GF-D8 (cell line): ENCODE data around the gene TRRAP.
"Not testable (repeated sequence)": the region's sequence is repeated elsewhere in the genome, so short reads cannot be mapped to it uniquely, and the experiment has no call there.

Experiments used
- DNase-seq: peaks from one replicate; lab custom pipeline; 2025; lab: John Stamatoyannopoulos, UW

The TRRAP gene

GRCh38 chr7:98878365-98879197, at the start of gene TRRAP:
TRRAP (plus strand) TSS chr7:98878532; CDS start chr7:98881151, 2,619 bp downstream.
- no peak for DNase-seq

- DNase-seq, result no peak
Observed at GRCh38 chr7:98830972-98831548, 47.3 kb upstream of the TRRAP start.

GRCh38 chr7:98831641-98832221, 46.6 kb upstream of the TRRAP start:
- DNase-seq, result no peak

- no peak for DNase-seq
Observed at GRCh38 chr7:98833022-98833421, 45.3 kb upstream of the TRRAP start.

GRCh38 chr7:98834949-98835348, 43.4 kb upstream of the TRRAP start:
- DNase-seq, result no peak

- DNase-seq, result no peak
Observed at GRCh38 chr7:98836811-98837629, 41.3 kb upstream of the TRRAP start.

GRCh38 chr7:98837630-98837972, 40.7 kb upstream of the TRRAP start:
- DNase-seq, result no peak

- DNase-seq, result no peak
Observed at GRCh38 chr7:98840096-98840495, 38.2 kb upstream of the TRRAP start.

- no peak for DNase-seq
Observed at GRCh38 chr7:98840722-98841121, 37.6 kb upstream of the TRRAP start.

GRCh38 chr7:98841179-98841997, 36.9 kb upstream of the TRRAP start:
- DNase-seq, result no peak

- not testable (repeated sequence) for DNase-seq
Observed at GRCh38 chr7:98842552-98842951, 35.8 kb upstream of the TRRAP start.

GRCh38 chr7:98848918-98849317, 29.4 kb upstream of the TRRAP start:
- no peak for DNase-seq

GRCh38 chr7:98852826-98853225, 25.5 kb upstream of the TRRAP start:
- DNase-seq, result no peak

GRCh38 chr7:98855610-98856422, 22.5 kb upstream of the TRRAP start:
- no peak for DNase-seq

GRCh38 chr7:98860071-98860470, 18.3 kb upstream of the TRRAP start:
- no peak for DNase-seq

GRCh38 chr7:98862203-98862602, 16.1 kb upstream of the TRRAP start:
- no peak for DNase-seq

GRCh38 chr7:98862716-98863420, 15.5 kb upstream of the TRRAP start:
- DNase-seq, result no peak

- no peak for DNase-seq
Observed at GRCh38 chr7:98863601-98864000, 14.7 kb upstream of the TRRAP start.

GRCh38 chr7:98864731-98865453, 13.4 kb upstream of the TRRAP start:
- DNase-seq, result no peak
